Activated CD8-positive, alpha-beta memory T cell treated with anti-CD3 and anti-CD28 coated beads, Interleukin-2, amount 50 U/mL, for 4 hours (primary cell): ENCODE data around the gene GPR153.

Experiments
- DNase-seq: peaks from one replicate; pipeline ENCODE4 v3.0.0-alpha.2; 2020

The GPR153 gene

GRCh38 chr1:6286266-6286665, 25.4 kb upstream of the GPR153 start:
- DNase-seq, result no peak

GRCh38 chr1:6285336-6285735, 24.4 kb upstream of the GPR153 start:
- no peak for DNase-seq

- DNase-seq, result no peak
Observed at GRCh38 chr1:6282577-6283270, 21.8 kb upstream of the GPR153 start.

DNA sequence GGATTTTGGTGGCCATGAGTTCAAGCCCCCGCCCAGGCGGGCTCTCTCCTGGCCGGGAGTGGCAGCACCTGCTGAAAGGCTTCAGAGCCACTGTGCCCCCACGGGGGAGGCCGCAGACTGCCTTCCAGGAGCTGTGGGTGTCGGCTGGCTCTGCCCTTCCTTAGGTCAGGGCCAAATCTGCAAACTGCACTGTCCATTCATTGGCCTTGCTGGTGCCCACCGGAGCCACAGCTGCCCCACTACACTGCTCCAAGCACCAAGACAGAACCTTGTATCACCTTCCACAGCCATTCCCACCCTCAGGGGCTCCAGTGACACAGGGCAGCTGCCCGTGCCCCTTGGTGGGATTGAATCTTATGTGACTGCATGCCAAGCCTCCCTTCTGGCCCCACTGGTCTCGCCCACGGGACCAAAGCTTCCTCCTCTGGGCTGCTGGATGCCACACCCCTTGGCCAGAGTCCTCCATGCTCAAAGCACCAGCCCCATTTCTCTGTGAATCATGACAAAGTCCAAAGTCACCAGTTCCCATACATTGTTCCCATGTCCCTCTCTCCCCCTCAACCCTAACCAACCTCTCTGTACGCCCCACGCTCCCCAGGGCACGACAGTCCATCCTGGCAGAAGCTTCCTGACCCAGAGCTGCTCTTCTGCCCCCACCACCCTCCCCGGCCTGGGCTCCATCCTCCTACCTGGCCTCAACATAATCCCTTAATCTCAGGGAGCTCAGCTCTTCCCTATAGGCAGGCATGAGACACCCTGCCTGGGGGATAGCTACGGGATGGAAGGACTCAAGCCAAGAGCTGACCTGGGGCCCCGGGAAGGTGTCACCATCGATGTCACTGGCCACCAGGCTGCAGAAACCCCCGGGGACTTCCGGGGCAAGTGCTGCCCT, 20.9 kb upstream of the GPR153 start:
- DNase-seq, result no peak

DNA sequence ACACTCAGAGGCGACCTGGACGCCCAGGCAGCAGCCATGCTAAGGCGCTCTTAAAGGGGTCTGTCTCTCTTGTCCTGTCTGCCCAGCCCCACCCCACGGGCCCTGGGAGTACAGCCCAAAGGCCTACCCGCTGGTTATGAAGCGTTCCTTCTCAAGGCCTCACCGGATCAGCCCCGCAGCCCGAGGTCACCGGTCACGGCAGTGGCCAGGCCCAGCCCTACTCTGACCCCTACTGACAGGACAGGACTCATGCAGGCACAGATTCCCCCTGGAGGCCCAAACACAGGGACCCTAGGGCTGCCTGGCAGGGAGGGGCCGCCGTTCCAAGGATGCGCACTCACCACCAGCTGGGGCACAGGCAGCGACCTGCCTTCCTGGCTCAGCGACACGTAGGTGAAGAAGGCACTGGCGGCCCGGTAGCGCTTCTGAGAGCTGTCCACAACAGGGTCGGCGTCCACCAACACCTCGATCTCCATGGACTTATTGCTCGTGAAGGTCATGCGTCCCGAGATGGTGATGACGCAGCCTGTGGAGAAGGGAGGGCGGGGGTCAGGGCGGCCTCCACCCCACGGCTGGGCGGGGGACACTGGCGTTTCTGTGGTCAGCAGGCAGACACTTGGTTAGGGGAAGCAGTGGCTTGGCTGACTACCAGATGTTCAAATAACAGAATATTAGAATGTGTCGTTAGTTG, 20.0 kb upstream of the GPR153 start:
- DNase-seq, result no peak

- DNase-seq, result no peak
Observed at GRCh38 chr1:6279613-6280383, 18.9 kb upstream of the GPR153 start.

DNA sequence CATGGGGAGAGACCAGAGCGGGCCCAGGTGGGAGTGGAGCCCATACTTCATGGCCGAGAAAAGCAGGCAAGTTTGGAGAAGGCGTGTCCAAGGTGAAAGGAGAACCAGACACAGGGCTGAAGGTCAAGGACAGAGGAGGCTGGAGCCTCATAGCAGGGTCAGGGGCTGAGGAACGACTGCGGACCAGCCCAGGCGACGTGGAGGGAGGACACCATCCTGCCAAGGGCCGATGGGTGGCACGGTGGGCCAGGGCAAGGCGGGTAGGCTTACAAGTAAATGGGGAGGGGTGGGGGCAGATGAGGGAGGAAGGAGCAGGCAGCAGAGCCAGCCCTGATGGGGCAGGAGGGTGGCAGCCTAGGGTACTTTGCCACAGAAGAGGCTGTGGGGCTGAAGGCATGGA, 18.2 kb upstream of the GPR153 start:
- DNase-seq, result no peak

GRCh38 chr1:6278263-6278662, 17.4 kb upstream of the GPR153 start:
- DNase-seq, result no peak

DNA sequence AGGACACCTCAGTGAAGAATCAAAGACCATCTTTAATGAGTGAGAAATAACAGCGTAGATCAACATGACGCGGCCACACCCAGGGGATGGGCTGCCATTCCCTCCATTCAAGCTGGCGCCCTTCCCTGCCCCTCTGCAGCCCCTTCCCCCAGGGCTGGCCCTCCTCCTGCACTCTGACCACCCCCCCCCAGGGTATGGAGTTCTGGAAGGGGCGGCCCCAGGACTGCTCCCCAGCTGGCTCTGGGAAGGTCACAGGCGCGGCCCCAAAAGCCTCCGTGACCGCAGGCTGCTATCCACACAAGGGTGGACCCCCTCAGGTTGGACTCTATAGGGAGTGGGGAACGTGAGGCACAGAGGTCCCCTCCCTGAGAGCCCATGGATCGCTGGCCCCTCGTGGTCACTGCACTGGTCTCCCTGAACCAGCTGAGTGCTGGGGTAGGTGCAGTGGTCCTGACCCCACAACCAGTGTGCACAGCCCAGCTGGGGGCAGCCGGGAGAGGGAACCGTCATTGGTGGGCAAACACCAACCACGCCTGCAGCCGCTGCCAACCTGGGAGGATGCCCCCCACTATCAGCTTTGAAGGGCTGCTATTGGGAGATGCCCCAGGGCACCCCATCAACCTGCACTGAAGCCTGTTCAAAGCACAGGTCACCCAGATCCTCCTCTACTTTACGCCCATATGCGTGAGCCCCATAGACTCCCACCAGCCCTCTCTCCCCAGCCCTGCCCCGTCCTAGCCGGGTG, 16.1 kb upstream of the GPR153 start:
- DNase-seq, result no peak

DNA sequence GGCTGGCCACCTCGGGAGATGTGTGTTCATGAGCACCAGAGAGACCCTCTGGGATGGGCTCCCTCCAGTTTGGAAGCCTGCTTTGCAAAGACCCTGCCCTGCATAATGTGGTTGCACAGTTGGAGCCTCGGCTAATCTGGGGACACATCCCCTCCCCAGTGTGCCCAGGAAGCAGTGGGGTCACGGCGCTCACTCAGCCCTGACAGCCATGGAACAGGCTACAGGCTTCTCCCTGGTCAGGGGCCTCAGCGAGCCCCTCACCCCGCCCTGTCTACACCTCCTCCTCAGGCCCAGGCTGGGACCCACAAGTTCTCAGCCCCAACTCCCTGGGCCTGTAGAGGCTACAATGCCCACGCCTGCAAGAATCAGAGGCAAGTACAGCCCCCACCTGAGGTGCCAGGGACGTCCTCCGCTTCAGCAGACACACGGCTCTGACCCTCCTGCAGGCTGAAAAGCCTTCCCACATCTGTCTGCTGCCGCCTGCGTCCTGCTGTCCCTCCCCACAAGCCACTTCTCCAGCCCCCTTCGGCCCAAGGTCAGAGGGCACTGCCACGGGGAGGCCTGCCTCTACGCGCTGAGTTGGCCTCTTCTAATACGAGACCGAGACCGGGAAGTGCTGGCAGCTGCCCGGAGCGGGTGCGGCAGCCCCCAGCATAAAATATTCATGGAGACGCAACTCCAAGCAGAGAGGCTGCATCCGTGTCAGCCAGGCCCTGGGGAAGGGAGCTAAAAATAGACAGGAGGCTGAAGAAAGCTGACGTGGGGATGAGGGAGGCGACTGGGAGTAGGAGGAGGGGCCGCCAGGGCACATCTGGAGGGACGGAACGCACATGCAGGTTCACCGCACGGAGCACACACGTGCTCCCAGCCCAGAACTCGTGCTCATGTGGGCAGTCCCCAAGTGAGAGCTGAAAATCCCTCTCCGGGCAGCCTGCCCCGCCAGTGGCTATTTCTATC, 15.2 kb upstream of the GPR153 start:
- DNase-seq, result no peak

- no peak for DNase-seq
Observed at GRCh38 chr1:6274622-6275139, 13.8 kb upstream of the GPR153 start.

DNA sequence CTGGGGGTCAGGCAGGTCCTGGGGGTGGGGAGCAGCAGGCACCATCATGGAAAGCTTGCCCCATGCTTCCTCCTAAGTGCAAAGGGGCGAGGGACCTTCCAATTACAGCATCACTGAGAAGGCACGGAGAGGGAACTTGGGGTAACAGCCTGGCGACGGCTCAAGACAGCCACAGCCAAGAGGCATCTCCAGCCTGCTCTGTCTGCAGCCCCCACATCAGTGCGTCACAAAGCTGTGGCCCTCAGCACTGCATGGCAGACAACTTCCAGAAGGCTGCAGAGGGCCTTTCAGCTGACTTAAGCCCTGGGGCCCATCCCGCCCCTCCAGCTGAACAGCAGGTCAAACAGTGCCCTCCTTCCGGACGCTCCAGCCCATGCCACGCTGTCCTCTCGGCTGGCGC, 13.2 kb upstream of the GPR153 start:
- DNase-seq, result no peak

DNA sequence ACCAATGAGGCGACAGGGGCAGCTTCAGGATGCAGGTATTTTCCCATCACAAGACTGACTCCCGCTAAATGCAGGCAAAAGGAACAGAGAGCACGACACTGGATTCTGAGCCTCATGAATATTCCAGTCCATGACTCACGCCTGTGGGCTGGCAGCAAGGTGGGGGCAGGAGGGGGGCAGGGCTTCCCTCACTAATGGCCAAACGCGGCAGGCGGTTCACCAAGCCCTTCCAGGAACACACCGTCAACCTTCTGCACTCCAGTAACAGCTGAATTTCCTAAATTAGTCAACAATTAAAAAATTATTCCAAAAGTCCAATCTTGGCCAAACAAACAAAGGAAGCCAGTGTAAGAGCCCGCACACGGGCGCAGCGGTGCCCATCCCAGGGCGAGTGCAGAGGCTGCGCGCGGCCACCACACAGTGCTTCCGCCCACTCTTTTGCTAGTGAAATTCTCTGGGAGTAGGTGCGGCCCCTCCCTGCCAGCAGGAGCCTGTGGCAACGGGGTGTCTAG, 12.5 kb upstream of the GPR153 start:
- DNase-seq, result no peak

DNA sequence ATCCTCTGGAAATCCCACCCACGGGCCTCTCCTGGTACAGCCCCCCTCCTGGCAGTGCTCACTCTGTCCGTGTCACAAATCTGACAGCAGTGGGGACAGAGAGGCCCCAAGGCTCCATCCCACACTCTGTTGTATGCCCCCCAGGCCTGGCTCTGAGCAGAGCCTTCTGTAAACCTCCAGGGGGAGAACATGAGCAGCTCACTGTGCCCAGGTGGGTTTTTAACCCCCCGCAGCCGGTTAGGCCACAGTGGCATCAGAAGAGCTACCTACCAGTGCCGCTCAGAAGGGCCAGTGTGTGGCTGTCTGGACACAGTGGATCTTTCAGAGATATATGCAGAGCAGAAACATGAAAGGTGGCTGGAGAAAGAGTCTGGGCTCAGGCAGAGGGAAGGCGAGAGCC, 12.0 kb upstream of the GPR153 start:
- DNase-seq, result no peak

- DNase-seq, result no peak
Observed at GRCh38 chr1:6272452-6272851, 11.6 kb upstream of the GPR153 start.

DNA sequence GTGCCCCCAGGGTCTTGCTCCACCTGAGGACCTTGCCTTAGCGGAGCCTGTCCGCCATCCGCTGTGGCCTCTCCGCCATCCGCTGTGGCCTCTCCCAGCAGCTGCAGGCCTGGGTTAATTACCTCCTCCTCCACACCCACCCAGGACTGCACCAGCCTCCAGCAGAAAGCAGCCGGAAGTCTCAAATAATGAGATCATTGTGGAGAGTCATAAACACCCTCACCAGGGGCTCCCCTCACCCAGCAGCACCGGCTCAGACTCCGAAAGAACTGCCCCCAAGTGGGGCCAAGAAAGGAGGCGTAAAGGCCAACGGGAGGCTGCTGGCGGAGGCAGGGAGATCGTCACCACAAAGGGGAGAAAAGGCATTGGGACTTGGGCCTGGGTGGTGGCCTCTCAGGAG, 10.7 kb upstream of the GPR153 start:
- DNase-seq, result no peak

GRCh38 chr1:6271006-6271405, 10.1 kb upstream of the GPR153 start:
- DNase-seq, result no peak

GRCh38 chr1:6270401-6270800, 9.5 kb upstream of the GPR153 start:
- no peak for DNase-seq

DNA sequence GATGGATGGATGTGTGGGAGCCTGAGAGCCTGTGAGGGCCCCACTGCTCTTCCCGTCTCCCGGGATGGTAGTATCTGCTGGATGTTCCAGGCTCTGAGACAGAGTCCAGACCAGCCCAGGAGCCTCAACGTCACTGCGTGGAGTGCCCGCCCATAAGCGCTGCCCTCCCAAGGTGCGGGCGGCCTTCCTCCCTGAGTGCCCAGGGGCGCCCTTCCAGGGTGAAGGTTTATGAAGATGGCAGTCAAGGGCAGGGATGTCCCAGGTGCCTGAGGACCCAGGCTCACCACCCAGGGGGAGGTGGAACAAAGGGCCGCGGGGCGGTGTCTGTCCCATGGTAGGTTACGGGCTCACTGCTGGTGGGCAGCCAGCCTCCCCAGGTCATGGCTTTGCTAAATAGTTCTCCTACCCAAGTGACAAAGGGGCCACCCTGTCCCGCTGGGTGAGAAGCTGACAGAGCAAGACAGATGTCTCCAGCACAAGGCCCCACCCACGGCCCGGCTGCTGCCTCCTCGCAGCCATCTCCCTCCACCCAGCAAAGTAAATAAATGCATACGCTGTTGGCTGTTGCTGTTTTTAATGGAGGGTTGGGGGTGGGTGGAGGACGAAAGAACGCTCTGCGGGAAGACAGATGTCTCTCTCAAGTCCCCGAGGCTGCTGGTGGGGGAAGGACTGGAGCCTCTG, 9.0 kb upstream of the GPR153 start:
- DNase-seq, result no peak

GRCh38 chr1:6269296-6269695, 8.4 kb upstream of the GPR153 start:
- no peak for DNase-seq
